ENCODE results near the gene ACTRT2. TPM values are rescaled to one million over a fixed set of nuclear protein-coding genes. Genes with fewer than 3 reads are reported as not detected.

The ACTRT2 gene
- total and polyA plus RNA-seq, 10 of the 15 experiments (the other 5 are each of a cell fraction or from before 2014, with no cell fraction given) = not detected

DNA sequence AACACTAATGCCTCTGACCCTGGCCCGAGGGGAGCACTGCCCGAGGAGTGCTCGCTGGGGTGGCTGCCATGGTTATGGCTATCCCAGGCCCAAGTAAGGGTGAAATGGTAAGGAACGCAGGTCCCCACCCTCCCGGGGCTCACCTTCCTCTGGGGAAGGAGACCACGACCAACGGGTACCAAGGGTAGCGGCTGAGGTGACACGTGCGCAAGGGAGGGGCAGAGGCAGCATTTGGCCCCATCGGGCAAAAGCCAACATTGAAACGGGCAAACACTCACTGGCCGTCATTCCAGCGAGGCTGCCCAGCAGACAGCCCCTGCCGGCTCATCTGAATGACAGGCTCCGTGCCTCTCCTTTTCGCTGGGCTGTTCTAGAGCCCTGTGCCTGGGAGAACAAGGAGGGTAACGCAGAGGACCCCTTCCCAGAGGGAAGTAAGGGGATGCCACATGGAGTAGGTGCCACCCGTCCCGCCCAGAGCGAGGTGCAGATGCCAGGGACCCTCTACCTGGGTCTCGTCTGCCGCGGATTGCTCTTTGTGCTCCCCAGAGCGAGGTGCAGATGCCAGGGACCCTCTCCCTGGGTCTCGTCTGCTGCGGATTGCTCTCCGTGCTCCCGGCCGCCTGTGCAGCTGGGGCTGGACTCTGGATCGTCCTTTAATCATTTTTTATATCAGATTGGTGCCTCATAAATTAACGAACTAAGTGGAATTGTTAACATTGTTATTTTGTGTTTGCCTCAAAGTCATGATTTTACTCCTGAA lies 16.2 kb downstream of the ACTRT2 start (continued):
- TF ChIP-seq CBX5 (IDR thresholded peaks at IDR 0.05; ENCODE audit: low read depth) = no peak
- TF ChIP-seq STAT3 (IDR thresholded peaks at IDR 0.05; ENCODE audit: low read depth, low read length) = no peak
- no peak for TF ChIP-seq ZBED1 (IDR thresholded peaks at IDR 0.05; ENCODE audit: borderline replicate concordance)
- TF ChIP-seq, protein P1, sequence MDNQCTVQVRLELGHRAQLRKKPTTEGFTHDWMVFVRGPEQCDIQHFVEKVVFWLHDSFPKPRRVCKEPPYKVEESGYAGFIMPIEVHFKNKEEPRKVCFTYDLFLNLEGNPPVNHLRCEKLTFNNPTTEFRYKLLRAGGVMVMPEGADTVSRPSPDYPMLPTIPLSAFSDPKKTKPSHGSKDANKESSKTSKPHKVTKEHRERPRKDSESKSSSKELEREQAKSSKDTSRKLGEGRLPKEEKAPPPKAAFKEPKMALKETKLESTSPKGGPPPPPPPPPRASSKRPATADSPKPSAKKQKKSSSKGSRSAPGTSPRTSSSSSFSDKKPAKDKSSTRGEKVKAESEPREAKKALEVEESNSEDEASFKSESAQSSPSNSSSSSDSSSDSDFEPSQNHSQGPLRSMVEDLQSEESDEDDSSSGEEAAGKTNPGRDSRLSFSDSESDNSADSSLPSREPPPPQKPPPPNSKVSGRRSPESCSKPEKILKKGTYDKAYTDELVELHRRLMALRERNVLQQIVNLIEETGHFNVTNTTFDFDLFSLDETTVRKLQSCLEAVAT (IDR thresholded peaks at IDR 0.05) = no peak
- TF ChIP-seq ZNF274 (IDR thresholded peaks at IDR 0.05; ENCODE audit: insufficient read depth, insufficient read length) = no peak
- no peak for TF ChIP-seq FOS (IDR thresholded peaks at IDR 0.05; ENCODE audit: borderline replicate concordance, extremely low read depth, insufficient read length)
- no peak for TF ChIP-seq POLR2A (IDR thresholded peaks at IDR 0.05; ENCODE audit: low read depth, low read length)
- TF ChIP-seq, protein P2, sequence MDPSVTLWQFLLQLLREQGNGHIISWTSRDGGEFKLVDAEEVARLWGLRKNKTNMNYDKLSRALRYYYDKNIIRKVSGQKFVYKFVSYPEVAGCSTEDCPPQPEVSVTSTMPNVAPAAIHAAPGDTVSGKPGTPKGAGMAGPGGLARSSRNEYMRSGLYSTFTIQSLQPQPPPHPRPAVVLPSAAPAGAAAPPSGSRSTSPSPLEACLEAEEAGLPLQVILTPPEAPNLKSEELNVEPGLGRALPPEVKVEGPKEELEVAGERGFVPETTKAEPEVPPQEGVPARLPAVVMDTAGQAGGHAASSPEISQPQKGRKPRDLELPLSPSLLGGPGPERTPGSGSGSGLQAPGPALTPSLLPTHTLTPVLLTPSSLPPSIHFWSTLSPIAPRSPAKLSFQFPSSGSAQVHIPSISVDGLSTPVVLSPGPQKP (IDR thresholded peaks at IDR 0.05; ENCODE audit: low read depth, low read length) = no peak
- TF ChIP-seq ETV6 (conservative IDR thresholded peaks at IDR 0.05 in 1 of 2, IDR thresholded peaks at IDR 0.05 in 1 of 2; ENCODE audit: borderline replicate concordance in 1 of 2, low read depth in 1 of 2) = no peak

DNA sequence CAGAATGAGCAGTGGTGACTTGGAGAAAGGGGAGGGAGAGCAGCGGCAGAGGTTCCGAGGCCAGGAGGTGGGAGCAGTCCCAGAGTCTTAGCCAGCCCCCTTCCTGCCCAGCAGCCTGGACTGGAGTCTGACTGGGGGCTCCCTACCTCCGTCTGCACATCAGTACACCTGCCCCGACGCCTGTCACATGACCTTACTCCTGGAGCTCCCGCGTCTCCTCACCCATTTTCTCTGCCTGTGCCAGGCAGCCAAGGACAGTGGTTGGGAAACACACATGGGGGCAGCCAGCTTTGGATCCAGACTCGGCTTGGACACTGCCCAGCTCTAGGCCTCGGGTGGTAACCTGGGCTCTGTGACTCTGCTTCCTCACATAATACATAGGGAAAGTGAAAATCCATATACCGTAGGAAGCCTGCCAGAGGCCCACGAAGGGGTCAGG lies 16.9 kb downstream of the ACTRT2 start:
- H3K36me3 ChIP-seq (ENCODE audit: control insufficient read depth in 2 of 2, insufficient read depth in 2 of 2, low read length in 1 of 2) = no peaks in the 10 kb centered on the region
- ChIA-PET CTCF (no interaction called here), POLR2A (no interaction called here), RAD21 (ENCODE audit: unreplicated experiment) (no interaction called here), SMC1A (ENCODE audit: uncharacterized antibody, unreplicated experiment) (no interaction called here)
- no peaks in the 10 kb centered on the region for H3K27me3 ChIP-seq (replicated peaks in 1 of 2; ENCODE audit: control insufficient read depth in 2 of 2, insufficient read depth in 2 of 2, low read length in 1 of 2)
- DNase-seq (ENCODE audit: low read depth, low spot score) (no peak), FAIRE-seq (no peak), ATAC-seq (no peak)
- H3K27ac ChIP-seq (ENCODE audit: control insufficient read depth, insufficient read depth) = no peak overlapping the region
- no peak overlapping the region for H2AFZ ChIP-seq (ENCODE audit: control insufficient read depth, low read depth, low read length)
- WGBS (ENCODE audit: insufficient coverage, insufficient replicate concordance, low lambda C conversion rate, missing lambda C conversion rate) = 46% methylated on average over 11 of the region's 11 CpGs
- in situ Hi-C loops (cut with MboI) = no loop called here
- H3K9ac ChIP-seq (ENCODE audit: control insufficient read depth, insufficient read depth, low read length) = no peak overlapping the region
- H3K9me3 ChIP-seq (replicated peaks; ENCODE audit: control insufficient read depth, insufficient read depth, low read length) = no peaks in the 10 kb centered on the region
- H3K4me2 ChIP-seq (ENCODE audit: control insufficient read depth, insufficient read depth) = no peak overlapping the region
- no peaks in the 10 kb centered on the region for H3K4me1 ChIP-seq (ENCODE audit: control insufficient read depth, insufficient read depth, low read length)
- BruUV-seq (replicated peaks) = no TSS peak
- H3K4me3 ChIP-seq = no peak overlapping the region
- no peaks in the 10 kb centered on the region for H4K20me1 ChIP-seq (ENCODE audit: control insufficient read depth, insufficient read depth)
- intact Hi-C loops (cut with micrococcal nuclease; ENCODE audit: unreplicated experiment) = no loop called here
- no peaks in the 10 kb centered on the region for H3K79me2 ChIP-seq (ENCODE audit: control insufficient read depth, insufficient read depth, low read length)
- TF ChIP-seq, protein P3, sequence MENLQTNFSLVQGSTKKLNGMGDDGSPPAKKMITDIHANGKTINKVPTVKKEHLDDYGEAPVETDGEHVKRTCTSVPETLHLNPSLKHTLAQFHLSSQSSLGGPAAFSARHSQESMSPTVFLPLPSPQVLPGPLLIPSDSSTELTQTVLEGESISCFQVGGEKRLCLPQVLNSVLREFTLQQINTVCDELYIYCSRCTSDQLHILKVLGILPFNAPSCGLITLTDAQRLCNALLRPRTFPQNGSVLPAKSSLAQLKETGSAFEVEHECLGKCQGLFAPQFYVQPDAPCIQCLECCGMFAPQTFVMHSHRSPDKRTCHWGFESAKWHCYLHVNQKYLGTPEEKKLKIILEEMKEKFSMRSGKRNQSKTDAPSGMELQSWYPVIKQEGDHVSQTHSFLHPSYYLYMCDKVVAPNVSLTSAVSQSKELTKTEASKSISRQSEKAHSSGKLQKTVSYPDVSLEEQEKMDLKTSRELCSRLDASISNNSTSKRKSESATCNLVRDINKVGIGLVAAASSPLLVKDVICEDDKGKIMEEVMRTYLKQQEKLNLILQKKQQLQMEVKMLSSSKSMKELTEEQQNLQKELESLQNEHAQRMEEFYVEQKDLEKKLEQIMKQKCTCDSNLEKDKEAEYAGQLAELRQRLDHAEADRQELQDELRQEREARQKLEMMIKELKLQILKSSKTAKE (IDR thresholded peaks at IDR 0.05; ENCODE audit: low read depth, poor library complexity, severe bottlenecking) = no peak
- TF ChIP-seq, protein P4, sequence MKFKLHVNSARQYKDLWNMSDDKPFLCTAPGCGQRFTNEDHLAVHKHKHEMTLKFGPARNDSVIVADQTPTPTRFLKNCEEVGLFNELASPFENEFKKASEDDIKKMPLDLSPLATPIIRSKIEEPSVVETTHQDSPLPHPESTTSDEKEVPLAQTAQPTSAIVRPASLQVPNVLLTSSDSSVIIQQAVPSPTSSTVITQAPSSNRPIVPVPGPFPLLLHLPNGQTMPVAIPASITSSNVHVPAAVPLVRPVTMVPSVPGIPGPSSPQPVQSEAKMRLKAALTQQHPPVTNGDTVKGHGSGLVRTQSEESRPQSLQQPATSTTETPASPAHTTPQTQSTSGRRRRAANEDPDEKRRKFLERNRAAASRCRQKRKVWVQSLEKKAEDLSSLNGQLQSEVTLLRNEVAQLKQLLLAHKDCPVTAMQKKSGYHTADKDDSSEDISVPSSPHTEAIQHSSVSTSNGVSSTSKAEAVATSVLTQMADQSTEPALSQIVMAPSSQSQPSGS (IDR thresholded peaks at IDR 0.05; ENCODE audit: low read length) = no peak
- TF ChIP-seq MEF2A (IDR thresholded peaks at IDR 0.05; ENCODE audit: insufficient read depth, low read depth, low read length) = no peak
- TF ChIP-seq IKZF2 (IDR thresholded peaks at IDR 0.05) = no peak
- TF ChIP-seq TCF12 (IDR thresholded peaks at IDR 0.05; ENCODE audit: low read depth, low read length) = no peak
- no peak for TF ChIP-seq RAD21 (IDR thresholded peaks at IDR 0.05; ENCODE audit: insufficient read depth, low read depth, low read length)
- TF ChIP-seq POLR2A (IDR thresholded peaks at IDR 0.05; ENCODE audit: low read depth, low read length) = no peak
- no peak for TF ChIP-seq NR2F1 (conservative IDR thresholded peaks at IDR 0.05)
- TF ChIP-seq RFX5 (IDR thresholded peaks at IDR 0.05; ENCODE audit: low read depth, low read length) = no peak
- no peak for TF ChIP-seq NR2C1 (IDR thresholded peaks at IDR 0.05)

Data from GM12878 (cell line).